Type B pancreatic cell (in vitro differentiated cells): ENCODE results near the gene RFX3. TPM values are rescaled to one million over a fixed set of nuclear protein-coding genes. Genes with fewer than 3 reads are reported as not detected.

Source experiments
- DNase-seq: peaks from one replicate; pipeline ENCODE4 v3.0.0; 2021; ENCODE audit warnings: mixed read lengths; ENCODE audit not compliant: unreplicated experiment; ENCODE audit errors: extremely low spot score
- H3K27ac Mint-ChIP-seq: 2 replicates; pipeline ENCODE4 v1.8.0; 2021; ENCODE audit warnings: mild to moderate bottlenecking, mixed read lengths
- H3K27me3 Mint-ChIP-seq: 2 replicates; pipeline ENCODE4 v1.8.0; 2021; ENCODE audit warnings: mixed read lengths
- H3K36me3 Mint-ChIP-seq: 2 replicates; pipeline ENCODE4 v1.8.0; 2021; ENCODE audit warnings: mixed read lengths
- H3K4me1 Mint-ChIP-seq: one replicate; pipeline ENCODE4 v1.8.0; 2021; ENCODE audit warnings: mixed read lengths; ENCODE audit not compliant: unreplicated experiment
- H3K4me3 Mint-ChIP-seq: 2 replicates; pipeline ENCODE4 v1.8.0; 2021; ENCODE audit warnings: mild to moderate bottlenecking, mixed read lengths
- H3K9me3 Mint-ChIP-seq: 2 replicates; pipeline ENCODE4 v1.8.0; 2021; ENCODE audit warnings: mixed read lengths
- CTCF ChIP-seq: fragments of 200-600 bp; sonication (generic); conservative IDR thresholded peaks from 2 replicates; pipeline ENCODE4 v1.5.0; 2021; ENCODE audit warnings: antibody characterized with exemption, mild to moderate bottlenecking
- total RNA-seq: library from RNA; stranded (reverse); gene quantifications from 2 replicates; pipeline ENCODE4 v1.2.1, GENCODE V29; 2021; ENCODE audit warnings: low replicate concordance

The RFX3 gene
- total RNA-seq, 1 donor from 2014 or later, result 42.5 TPM

- Mint-ChIP-seq H3K4me3 (no peak overlapping the region), H3K27ac (no peak overlapping the region), H3K27me3 (peaks cover under 1% of the 10 kb centered on the region), H3K9me3 (no peaks in the 10 kb centered on the region), H3K36me3 (peaks cover 9% of the 10 kb centered on the region), H3K4me1 (peaks cover 23% of the 10 kb centered on the region)
- no peak for DNase-seq
- TF ChIP-seq CTCF, result no peak
These were observed 5.2 kb downstream of the RFX3 start for GRCh38 chr9:3520564-3520963.

- no peak for DNase-seq
- Mint-ChIP-seq H3K9me3 (no peaks in the 10 kb centered on the region), H3K27ac (no peak overlapping the region), H3K4me1 (peaks cover 12% of the 10 kb centered on the region), H3K36me3 (peaks cover 15% of the 10 kb centered on the region), H3K27me3 (no peaks in the 10 kb centered on the region), H3K4me3 (no peak overlapping the region)
- TF ChIP-seq CTCF, result no peak
These were observed 8.3 kb downstream of the RFX3 start for GRCh38 chr9:3517377-3518048.

- Mint-ChIP-seq H3K4me3 (no peak overlapping the region), H3K27ac (no peak overlapping the region), H3K4me1 (peaks cover 12% of the 10 kb centered on the region), H3K36me3 (peaks cover 15% of the 10 kb centered on the region), H3K9me3 (no peaks in the 10 kb centered on the region), H3K27me3 (no peaks in the 10 kb centered on the region)
- no peak for DNase-seq
- no peak for TF ChIP-seq CTCF
These were observed 9.0 kb downstream of the RFX3 start for GRCh38 chr9:3516667-3517330.

- Mint-ChIP-seq H3K9me3 (no peaks in the 10 kb centered on the region), H3K36me3 (peaks cover 15% of the 10 kb centered on the region), H3K27ac (no peak overlapping the region), H3K4me3 (no peak overlapping the region), H3K27me3 (no peaks in the 10 kb centered on the region), H3K4me1 (peaks cover 12% of the 10 kb centered on the region)
- no peak for DNase-seq
- no peak for TF ChIP-seq CTCF
These were observed 10.4 kb downstream of the RFX3 start for GRCh38 chr9:3515405-3515804.

GRCh38 chr9:3514786-3515185 is 11.0 kb downstream of the RFX3 start:
- H3K27ac Mint-ChIP-seq, result no peak overlapping the region
- H3K4me1 Mint-ChIP-seq, result peaks cover 15% of the 10 kb centered on the region
- peaks cover 15% of the 10 kb centered on the region for H3K36me3 Mint-ChIP-seq
- no peaks in the 10 kb centered on the region for H3K27me3 Mint-ChIP-seq
- H3K4me3 Mint-ChIP-seq, result no peak overlapping the region
- no peak for DNase-seq
- H3K9me3 Mint-ChIP-seq, result no peaks in the 10 kb centered on the region
- no peak for TF ChIP-seq CTCF
